ENCODE data around the gene KCNMB4. TPM values are rescaled to one million over a fixed set of nuclear protein-coding genes. Genes with fewer than 3 reads are reported as not detected.

Gene KCNMB4
- total RNA-seq, 1 experiment from 2014 or later, result 8.4 TPM

DNA sequence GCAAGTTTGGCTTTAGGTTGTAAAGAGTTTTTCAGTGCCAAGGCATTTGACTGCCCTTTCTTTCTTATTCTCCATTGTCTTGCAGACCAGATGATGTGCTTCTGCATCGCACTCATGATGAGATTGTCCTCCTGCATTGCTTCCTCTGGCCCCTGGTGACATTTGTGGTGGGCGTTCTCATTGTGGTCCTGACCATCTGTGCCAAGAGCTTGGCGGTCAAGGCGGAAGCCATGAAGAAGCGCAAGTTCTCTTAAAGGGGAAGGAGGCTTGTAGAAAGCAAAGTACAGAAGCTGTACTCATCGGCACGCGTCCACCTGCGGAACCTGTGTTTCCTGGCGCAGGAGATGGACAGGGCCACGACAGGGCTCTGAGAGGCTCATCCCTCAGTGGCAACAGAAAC is 64.3 kb downstream of the KCNMB4 start:
- CTCF ChIA-PET, result no interaction called here
- Mint-ChIP-seq H3K27me3 (ENCODE audit: unreplicated experiment) (no peaks in the 10 kb centered on the region), H3K27ac (ENCODE audit: unreplicated experiment) (no peak overlapping the region)

DNA sequence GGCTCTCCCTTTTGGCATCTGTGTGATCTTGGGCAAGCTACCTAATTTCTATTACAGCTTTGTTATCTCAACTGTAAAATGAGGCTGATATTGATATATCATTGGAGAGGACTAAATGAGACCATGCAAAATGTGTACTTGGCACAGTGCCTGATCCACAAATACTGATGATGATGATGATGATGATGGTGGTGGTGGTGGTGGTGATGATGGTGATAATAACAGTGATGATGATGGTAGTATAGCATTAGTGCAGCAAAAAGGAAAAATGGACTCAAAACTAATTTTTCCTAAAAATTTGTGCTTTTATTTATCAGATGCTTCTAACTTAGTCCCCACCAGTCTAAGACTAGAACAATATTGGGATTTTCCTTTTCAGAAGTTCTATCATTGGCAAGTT is 70.7 kb downstream of the KCNMB4 start:
- H3K4me3 Mint-ChIP-seq (ENCODE audit: low read depth, unreplicated experiment), result no peak overlapping the region
- CTCF ChIA-PET, result interaction anchor here (0.7 kb wide), 1 partner anchor 657 kb away, joined by 3 read pairs; no protein-coding TSS in a partner anchor
- H3K27ac Mint-ChIP-seq (ENCODE audit: unreplicated experiment), result no peak overlapping the region
- intact Hi-C loops (cut with micrococcal nuclease; ENCODE audit: unreplicated experiment), result no loop called here
- no peaks in the 10 kb centered on the region for H3K27me3 Mint-ChIP-seq (ENCODE audit: unreplicated experiment)
- H3K4me1 Mint-ChIP-seq (ENCODE audit: low read depth, unreplicated experiment), result peaks cover 6% of the 10 kb centered on the region
- no peaks in the 10 kb centered on the region for H3K36me3 Mint-ChIP-seq (ENCODE audit: insufficient read depth, unreplicated experiment)
- no TSS peak for BruUV-seq (replicated peaks)
- H3K9me3 Mint-ChIP-seq (ENCODE audit: low read depth, unreplicated experiment), result no peaks in the 10 kb centered on the region
- no peak for DNase-seq
- TF ChIP-seq, protein P1, sequence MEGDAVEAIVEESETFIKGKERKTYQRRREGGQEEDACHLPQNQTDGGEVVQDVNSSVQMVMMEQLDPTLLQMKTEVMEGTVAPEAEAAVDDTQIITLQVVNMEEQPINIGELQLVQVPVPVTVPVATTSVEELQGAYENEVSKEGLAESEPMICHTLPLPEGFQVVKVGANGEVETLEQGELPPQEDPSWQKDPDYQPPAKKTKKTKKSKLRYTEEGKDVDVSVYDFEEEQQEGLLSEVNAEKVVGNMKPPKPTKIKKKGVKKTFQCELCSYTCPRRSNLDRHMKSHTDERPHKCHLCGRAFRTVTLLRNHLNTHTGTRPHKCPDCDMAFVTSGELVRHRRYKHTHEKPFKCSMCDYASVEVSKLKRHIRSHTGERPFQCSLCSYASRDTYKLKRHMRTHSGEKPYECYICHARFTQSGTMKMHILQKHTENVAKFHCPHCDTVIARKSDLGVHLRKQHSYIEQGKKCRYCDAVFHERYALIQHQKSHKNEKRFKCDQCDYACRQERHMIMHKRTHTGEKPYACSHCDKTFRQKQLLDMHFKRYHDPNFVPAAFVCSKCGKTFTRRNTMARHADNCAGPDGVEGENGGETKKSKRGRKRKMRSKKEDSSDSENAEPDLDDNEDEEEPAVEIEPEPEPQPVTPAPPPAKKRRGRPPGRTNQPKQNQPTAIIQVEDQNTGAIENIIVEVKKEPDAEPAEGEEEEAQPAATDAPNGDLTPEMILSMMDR (IDR thresholded peaks at IDR 0.05; ENCODE audit: unreplicated experiment), result no peak

More for the DNA sequence above, 64.3 kb downstream of the KCNMB4 start:
- no peaks in the 10 kb centered on the region for H3K9me3 Mint-ChIP-seq (ENCODE audit: low read depth, unreplicated experiment)
- no peaks in the 10 kb centered on the region for H3K36me3 Mint-ChIP-seq (ENCODE audit: insufficient read depth, unreplicated experiment)
- intact Hi-C loops (cut with micrococcal nuclease; ENCODE audit: unreplicated experiment), result no loop called here
- no TSS peak for BruUV-seq (replicated peaks)
- no peak for DNase-seq
- TF ChIP-seq, protein P1 (IDR thresholded peaks at IDR 0.05; ENCODE audit: unreplicated experiment), result no peak
- no peaks in the 10 kb centered on the region for H3K4me1 Mint-ChIP-seq (ENCODE audit: low read depth, unreplicated experiment)
- H3K4me3 Mint-ChIP-seq (ENCODE audit: low read depth, unreplicated experiment), result no peak overlapping the region

DNA sequence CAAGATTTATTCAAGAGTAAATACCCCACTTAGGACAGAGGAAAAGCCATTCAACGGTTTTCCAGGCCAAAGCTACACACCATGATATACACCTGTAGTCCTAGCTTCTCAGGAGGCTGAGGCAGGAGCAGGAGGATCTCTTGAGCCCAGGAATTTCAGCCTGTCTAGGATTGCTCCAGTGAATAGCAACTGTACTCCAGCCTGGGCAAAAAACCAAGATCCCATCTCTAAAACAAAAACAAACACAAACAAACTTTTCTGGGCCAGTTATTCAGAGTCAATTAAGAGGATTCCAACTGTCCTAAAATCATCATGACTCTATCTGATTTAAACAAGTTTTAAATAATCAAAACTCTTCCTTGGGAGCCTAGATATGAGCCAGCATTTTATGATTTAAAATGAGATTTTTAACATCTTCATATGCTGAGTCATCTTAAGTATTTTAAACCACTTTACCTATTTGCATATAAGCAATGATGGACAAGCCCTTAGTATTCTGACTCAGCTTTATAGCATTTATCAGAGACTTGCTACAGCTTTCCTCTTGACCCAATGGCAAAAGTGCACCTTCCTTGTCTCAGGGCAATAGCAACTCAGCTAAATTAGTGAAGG is 77.1 kb downstream of the KCNMB4 start:
- BruUV-seq (replicated peaks), result no TSS peak
- H3K4me3 Mint-ChIP-seq (ENCODE audit: low read depth, unreplicated experiment), result no peak overlapping the region
- DNase-seq, result no peak
- H3K27me3 Mint-ChIP-seq (ENCODE audit: unreplicated experiment), result no peaks in the 10 kb centered on the region
- CTCF ChIA-PET, result no interaction called here
- H3K9me3 Mint-ChIP-seq (ENCODE audit: low read depth, unreplicated experiment), result peaks cover 6% of the 10 kb centered on the region
- TF ChIP-seq, protein P1 (IDR thresholded peaks at IDR 0.05; ENCODE audit: unreplicated experiment), result no peak
- intact Hi-C loops (cut with micrococcal nuclease; ENCODE audit: unreplicated experiment), result no loop called here
- H3K27ac Mint-ChIP-seq (ENCODE audit: unreplicated experiment), result no peak overlapping the region
- H3K4me1 Mint-ChIP-seq (ENCODE audit: low read depth, unreplicated experiment), result peaks cover 30% of the 10 kb centered on the region
- H3K36me3 Mint-ChIP-seq (ENCODE audit: insufficient read depth, unreplicated experiment), result no peaks in the 10 kb centered on the region

DNA sequence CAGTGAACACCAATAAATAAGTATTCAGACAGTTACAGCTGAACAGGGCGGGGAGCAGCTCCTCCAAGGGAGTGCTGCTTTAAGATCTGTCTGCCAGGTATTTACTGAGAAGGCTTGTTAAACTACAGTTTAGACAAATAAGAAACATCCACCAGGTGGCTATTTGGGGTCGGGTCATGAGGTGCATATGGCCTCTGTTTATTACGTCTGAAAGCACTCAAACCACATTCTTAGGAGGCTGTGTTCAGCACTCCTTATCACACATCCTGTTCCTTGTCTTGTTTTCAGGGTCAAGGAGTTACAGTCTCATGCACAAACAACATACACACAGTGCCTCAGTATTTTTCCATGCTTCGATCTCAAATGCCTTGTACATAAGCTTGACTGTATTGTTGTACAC is 78.8 kb downstream of the KCNMB4 start:
- H3K4me1 Mint-ChIP-seq (ENCODE audit: low read depth, unreplicated experiment), result peaks cover 43% of the 10 kb centered on the region
- BruUV-seq (replicated peaks), result no TSS peak
- H3K36me3 Mint-ChIP-seq (ENCODE audit: insufficient read depth, unreplicated experiment), result peaks cover 9% of the 10 kb centered on the region
- H3K9me3 Mint-ChIP-seq (ENCODE audit: low read depth, unreplicated experiment), result peaks cover 6% of the 10 kb centered on the region
- no peak for DNase-seq
- H3K27me3 Mint-ChIP-seq (ENCODE audit: unreplicated experiment), result no peaks in the 10 kb centered on the region
- no peak overlapping the region for H3K27ac Mint-ChIP-seq (ENCODE audit: unreplicated experiment)
- intact Hi-C loops (cut with micrococcal nuclease; ENCODE audit: unreplicated experiment), result loop anchor here (2.0 kb wide), 1 partner anchor 64 kb away; no protein-coding TSS in a partner anchor
- no peak overlapping the region for H3K4me3 Mint-ChIP-seq (ENCODE audit: low read depth, unreplicated experiment)
- TF ChIP-seq, protein P1 (IDR thresholded peaks at IDR 0.05; ENCODE audit: unreplicated experiment), result no peak
- CTCF ChIA-PET, result no interaction called here
